Measurements from ENCODE around the gene C16orf46.
A peak's percentile ranks its signal among the peaks of the same experiment; 100 is the strongest.

- no peak for TF ChIP-seq MAFK (IDR thresholded peaks at IDR 0.05; ENCODE audit: low read depth, low read length)
- TF ChIP-seq, protein P1, sequence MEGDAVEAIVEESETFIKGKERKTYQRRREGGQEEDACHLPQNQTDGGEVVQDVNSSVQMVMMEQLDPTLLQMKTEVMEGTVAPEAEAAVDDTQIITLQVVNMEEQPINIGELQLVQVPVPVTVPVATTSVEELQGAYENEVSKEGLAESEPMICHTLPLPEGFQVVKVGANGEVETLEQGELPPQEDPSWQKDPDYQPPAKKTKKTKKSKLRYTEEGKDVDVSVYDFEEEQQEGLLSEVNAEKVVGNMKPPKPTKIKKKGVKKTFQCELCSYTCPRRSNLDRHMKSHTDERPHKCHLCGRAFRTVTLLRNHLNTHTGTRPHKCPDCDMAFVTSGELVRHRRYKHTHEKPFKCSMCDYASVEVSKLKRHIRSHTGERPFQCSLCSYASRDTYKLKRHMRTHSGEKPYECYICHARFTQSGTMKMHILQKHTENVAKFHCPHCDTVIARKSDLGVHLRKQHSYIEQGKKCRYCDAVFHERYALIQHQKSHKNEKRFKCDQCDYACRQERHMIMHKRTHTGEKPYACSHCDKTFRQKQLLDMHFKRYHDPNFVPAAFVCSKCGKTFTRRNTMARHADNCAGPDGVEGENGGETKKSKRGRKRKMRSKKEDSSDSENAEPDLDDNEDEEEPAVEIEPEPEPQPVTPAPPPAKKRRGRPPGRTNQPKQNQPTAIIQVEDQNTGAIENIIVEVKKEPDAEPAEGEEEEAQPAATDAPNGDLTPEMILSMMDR (conservative IDR thresholded peaks at IDR 0.05; ENCODE audit: low read depth, low read length), result no peak
- TF ChIP-seq CEBPB (IDR thresholded peaks at IDR 0.05; ENCODE audit: low read depth, low read length), result peak; percentile 82
- TF ChIP-seq, protein P2, sequence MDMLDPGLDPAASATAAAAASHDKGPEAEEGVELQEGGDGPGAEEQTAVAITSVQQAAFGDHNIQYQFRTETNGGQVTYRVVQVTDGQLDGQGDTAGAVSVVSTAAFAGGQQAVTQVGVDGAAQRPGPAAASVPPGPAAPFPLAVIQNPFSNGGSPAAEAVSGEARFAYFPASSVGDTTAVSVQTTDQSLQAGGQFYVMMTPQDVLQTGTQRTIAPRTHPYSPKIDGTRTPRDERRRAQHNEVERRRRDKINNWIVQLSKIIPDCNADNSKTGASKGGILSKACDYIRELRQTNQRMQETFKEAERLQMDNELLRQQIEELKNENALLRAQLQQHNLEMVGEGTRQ (IDR thresholded peaks at IDR 0.05; ENCODE audit: low read depth, low read length), result no peak
- no peak for TF ChIP-seq POLR2A (IDR thresholded peaks at IDR 0.05; ENCODE audit: low read depth, low read length)
- TF ChIP-seq, protein P3, sequence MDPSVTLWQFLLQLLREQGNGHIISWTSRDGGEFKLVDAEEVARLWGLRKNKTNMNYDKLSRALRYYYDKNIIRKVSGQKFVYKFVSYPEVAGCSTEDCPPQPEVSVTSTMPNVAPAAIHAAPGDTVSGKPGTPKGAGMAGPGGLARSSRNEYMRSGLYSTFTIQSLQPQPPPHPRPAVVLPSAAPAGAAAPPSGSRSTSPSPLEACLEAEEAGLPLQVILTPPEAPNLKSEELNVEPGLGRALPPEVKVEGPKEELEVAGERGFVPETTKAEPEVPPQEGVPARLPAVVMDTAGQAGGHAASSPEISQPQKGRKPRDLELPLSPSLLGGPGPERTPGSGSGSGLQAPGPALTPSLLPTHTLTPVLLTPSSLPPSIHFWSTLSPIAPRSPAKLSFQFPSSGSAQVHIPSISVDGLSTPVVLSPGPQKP (IDR thresholded peaks at IDR 0.05; ENCODE audit: borderline replicate concordance, low read depth, low read length), result no peak
- no peak for TF ChIP-seq CHD1 (IDR thresholded peaks at IDR 0.05; ENCODE audit: low read depth, low read length)
- no peak for TF ChIP-seq RFX5 (IDR thresholded peaks at IDR 0.05; ENCODE audit: low read depth, low read length)
- TF ChIP-seq BHLHE40 (IDR thresholded peaks at IDR 0.05; ENCODE audit: low read depth, low read length), result no peak
- TF ChIP-seq RCOR1 (IDR thresholded peaks at IDR 0.05; ENCODE audit: insufficient replicate concordance, low read length), result no peak
- no peak for TF ChIP-seq SMC3 (IDR thresholded peaks at IDR 0.05; ENCODE audit: low read depth, low read length)
- TF ChIP-seq MXI1 (IDR thresholded peaks at IDR 0.05; ENCODE audit: borderline replicate concordance, low read depth, low read length), result no peak
- no peak for TF ChIP-seq RAD21 (IDR thresholded peaks at IDR 0.05; ENCODE audit: low read length)
Measured at GRCh38 chr16:81081014-81081413, 4.0 kb upstream of the C16orf46 start.
